OCI-LY7 (cell line): ENCODE results near the gene MRTFB.

Source experiments
- EZH2phosphoT487 ChIP-seq: fragments of 200-600 bp; sonication (generic); IDR thresholded peaks from 2 replicates; pipeline ENCODE4 v1.6.1; 2018; ENCODE audit warnings: low read depth, borderline replicate concordance, mild to moderate bottlenecking, mixed run types, antibody characterized with exemption, low read length, moderate library complexity, mixed read lengths
- TF ChIP-seq, protein P1 (sequence below): fragments of 200-600 bp; sonication (generic); conservative IDR thresholded peaks from 2 replicates; pipeline ENCODE4 v1.5.1; 2014; ENCODE audit warnings: mild to moderate bottlenecking, antibody characterized with exemption, low read length, moderate library complexity, mixed read lengths

DNA sequence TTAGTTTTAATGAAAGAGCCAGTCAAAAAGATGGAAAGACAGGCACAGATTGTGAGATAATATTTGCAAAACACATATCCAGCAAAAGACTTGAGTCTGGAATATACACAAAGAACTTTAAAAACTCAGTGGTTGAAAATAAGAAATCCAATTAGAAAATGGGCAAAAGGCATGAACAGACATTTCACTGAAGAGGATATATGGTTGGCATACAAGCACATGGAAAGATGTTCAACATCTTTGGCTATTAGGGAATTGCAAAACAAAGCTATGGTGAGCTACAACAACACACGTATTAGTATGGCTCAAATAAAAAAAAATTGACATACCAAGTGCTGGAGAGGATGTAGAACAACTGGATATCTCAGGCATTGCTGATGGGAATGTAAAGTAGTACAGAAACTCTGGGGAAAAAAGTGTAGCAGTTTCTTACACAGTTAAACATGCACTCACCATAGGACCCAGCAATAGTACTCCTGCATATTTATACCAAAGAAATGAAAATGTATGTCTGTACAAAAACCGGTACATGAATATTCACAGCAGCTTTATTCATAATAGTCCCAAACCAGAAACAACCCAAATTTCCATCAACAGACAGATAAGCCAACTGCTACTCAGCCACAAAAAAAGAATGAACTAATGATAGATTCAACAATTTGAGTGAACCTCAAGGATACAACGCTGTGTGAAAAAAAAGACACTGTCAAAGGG is 44.4 kb upstream of the MRTFB start:
- TF ChIP-seq, protein P1, sequence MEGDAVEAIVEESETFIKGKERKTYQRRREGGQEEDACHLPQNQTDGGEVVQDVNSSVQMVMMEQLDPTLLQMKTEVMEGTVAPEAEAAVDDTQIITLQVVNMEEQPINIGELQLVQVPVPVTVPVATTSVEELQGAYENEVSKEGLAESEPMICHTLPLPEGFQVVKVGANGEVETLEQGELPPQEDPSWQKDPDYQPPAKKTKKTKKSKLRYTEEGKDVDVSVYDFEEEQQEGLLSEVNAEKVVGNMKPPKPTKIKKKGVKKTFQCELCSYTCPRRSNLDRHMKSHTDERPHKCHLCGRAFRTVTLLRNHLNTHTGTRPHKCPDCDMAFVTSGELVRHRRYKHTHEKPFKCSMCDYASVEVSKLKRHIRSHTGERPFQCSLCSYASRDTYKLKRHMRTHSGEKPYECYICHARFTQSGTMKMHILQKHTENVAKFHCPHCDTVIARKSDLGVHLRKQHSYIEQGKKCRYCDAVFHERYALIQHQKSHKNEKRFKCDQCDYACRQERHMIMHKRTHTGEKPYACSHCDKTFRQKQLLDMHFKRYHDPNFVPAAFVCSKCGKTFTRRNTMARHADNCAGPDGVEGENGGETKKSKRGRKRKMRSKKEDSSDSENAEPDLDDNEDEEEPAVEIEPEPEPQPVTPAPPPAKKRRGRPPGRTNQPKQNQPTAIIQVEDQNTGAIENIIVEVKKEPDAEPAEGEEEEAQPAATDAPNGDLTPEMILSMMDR, result no peak
- TF ChIP-seq EZH2phosphoT487, result no peak
